CD14-positive monocyte (primary cell): ENCODE data around the gene POU6F2. TPM values are rescaled to one million over a fixed set of nuclear protein-coding genes. Genes with fewer than 3 reads are reported as not detected.

Experiments
- DNase-seq, 3 donors: peaks; one replicate each; pipeline ENCODE4 v3.0.0-alpha.2; 2011 to 2022
- H2AFZ ChIP-seq: 2 replicates; pipeline ENCODE4 v1.6.0; 2012; ENCODE audit warnings: mild to moderate bottlenecking, low read depth, low read length, inconsistent platforms; ENCODE audit not compliant: insufficient read depth, poor library complexity, severe bottlenecking
- H3K27ac ChIP-seq, 2 donors: 1 replicate in 1 of 2; 2 replicates in 1 of 2; pipeline ENCODE4 v1.5.1; 2012 to 2013; ENCODE audit warnings: low read length in 2 of 2, control low read depth in 1 of 2, inconsistent platforms in 1 of 2, low read depth in 1 of 2, mild to moderate bottlenecking in 1 of 2
- H3K27me3 ChIP-seq, 2 donors: one replicate each; pipeline versions ENCODE4 v1.6.0 to v1.6.1; 2011 to 2013; ENCODE audit warnings: low read length in 2 of 2; ENCODE audit not compliant: control insufficient read depth in 2 of 2, insufficient read depth in 2 of 2
- H3K36me3 ChIP-seq, 2 donors: replicated peaks in 1 of 2; 1 replicate in 1 of 2; 2 replicates in 1 of 2; pipeline versions ENCODE4 v1.5.1 to v1.6.1; 2012 to 2013; ENCODE audit warnings: low read length in 2 of 2, control low read depth in 1 of 2, inconsistent platforms in 1 of 2, mild to moderate bottlenecking in 1 of 2; ENCODE audit not compliant: insufficient read depth in 2 of 2, control insufficient read depth in 1 of 2
- H3K4me1 ChIP-seq, 2 donors: 1 replicate in 1 of 2; 2 replicates in 1 of 2; pipeline versions ENCODE4 v1.5.1 to v1.6.1; 2012 to 2013; ENCODE audit warnings: low read length in 2 of 2, control low read depth in 1 of 2, inconsistent platforms in 1 of 2, mild to moderate bottlenecking in 1 of 2, moderate library complexity in 1 of 2; ENCODE audit not compliant: insufficient read depth in 2 of 2, control insufficient read depth in 1 of 2
- H3K4me2 ChIP-seq: replicated peaks from 2 replicates; pipeline ENCODE3; 2012; ENCODE audit warnings: low read length, moderate library complexity, mild to moderate bottlenecking; ENCODE audit not compliant: poor library complexity, severe bottlenecking; ENCODE audit errors: extremely low read depth
- H3K4me3 ChIP-seq, 3 experiments: fragments of 200-600 bp in 1 of 3; sonication (generic) in 1 of 3; replicated peaks in 1 of 3; 1 replicate in 2 of 3; 2 replicates in 1 of 3; pipeline ENCODE4 v1.5.1; 2011 to 2013; ENCODE audit warnings: low read length in 3 of 3, mild to moderate bottlenecking in 3 of 3, control low read depth in 2 of 3, low read depth in 2 of 3, inconsistent platforms in 1 of 3, moderate library complexity in 1 of 3
- H3K79me2 ChIP-seq: 2 replicates; pipeline ENCODE4 v1.6.0; 2012; ENCODE audit warnings: mild to moderate bottlenecking, control low read depth, inconsistent platforms, low read length, moderate library complexity; ENCODE audit not compliant: insufficient read depth
- H3K9ac ChIP-seq: 2 replicates; pipeline ENCODE4 v1.6.0; 2017; ENCODE audit warnings: low read length, mild to moderate bottlenecking; ENCODE audit not compliant: insufficient read depth, poor library complexity, severe bottlenecking
- H3K9me3 ChIP-seq, 2 donors: replicated peaks in 1 of 2; 1 replicate in 1 of 2; 2 replicates in 1 of 2; pipeline versions ENCODE4 v1.5.1 to v1.6.1; 2012 to 2013; ENCODE audit warnings: low read length in 2 of 2, control low read depth in 1 of 2; ENCODE audit not compliant: control insufficient read depth in 1 of 2, insufficient read depth in 1 of 2
- H4K20me1 ChIP-seq: 2 replicates; pipeline ENCODE4 v1.6.0; 2012; ENCODE audit warnings: mild to moderate bottlenecking, low read length, control low read depth, moderate library complexity; ENCODE audit not compliant: insufficient read depth
- H3K27ac Mint-ChIP-seq, 7 donors: one replicate each; pipeline ENCODE4 v1.8.0; 2020; ENCODE audit warnings: mild to moderate bottlenecking in 7 of 7, mixed read lengths in 7 of 7, moderate library complexity in 6 of 7, inconsistent platforms in 2 of 7
- H3K27me3 Mint-ChIP-seq, 3 donors: one replicate each; pipeline ENCODE4 v1.8.0; 2021 to 2022; ENCODE audit warnings: low read depth in 3 of 3, mild to moderate bottlenecking in 3 of 3, mixed read lengths in 3 of 3, moderate library complexity in 3 of 3, inconsistent platforms in 1 of 3
- H3K36me3 Mint-ChIP-seq, 2 donors: one replicate each; pipeline ENCODE4 v1.8.0; 2020; ENCODE audit warnings: mixed read lengths in 2 of 2, inconsistent platforms in 1 of 2, mild to moderate bottlenecking in 1 of 2
- H3K4me1 Mint-ChIP-seq: one replicate; pipeline ENCODE4 v1.8.0; 2020; ENCODE audit warnings: mild to moderate bottlenecking, mixed read lengths
- H3K4me3 Mint-ChIP-seq, 2 donors: one replicate each; pipeline ENCODE4 v1.8.0; 2020; ENCODE audit warnings: mild to moderate bottlenecking in 2 of 2, mixed read lengths in 2 of 2, moderate library complexity in 1 of 2
- H3K9me3 Mint-ChIP-seq, 7 donors: one replicate each; pipeline ENCODE4 v1.8.0; 2020 to 2022; ENCODE audit warnings: mixed read lengths in 7 of 7, mild to moderate bottlenecking in 6 of 7, moderate library complexity in 6 of 7, inconsistent platforms in 2 of 7
- WGBS: methylation state at CpG from one replicate; pipeline ENCODE4 v1.1.5; 2013; ENCODE audit warnings: missing lambda C conversion rate; ENCODE audit not compliant: insufficient coverage; 5-methylcytosine and 5-hydroxymethylcytosine counted together
- intact Hi-C, 2 donors: fragments of 100-400 bp; cut with micrococcal nuclease; formaldehyde crosslinking; loops; one replicate each; pipeline versions ENCODE4 v1.15.0 to v1.15.1; 2023
- polyA plus RNA-seq, 3 donors: library from polyadenylated mRNA; depleted of rRNA in 1 of 3; unstranded in 2 of 3; stranded (reverse) in 1 of 3; fragments of 300-500 nt in 2 of 3; fragments of >200 nt in 1 of 3; fragmentation: Illumina TruSeq in 2 of 3; gene quantifications; 1 replicate in 2 of 3; 2 replicates in 1 of 3; pipeline ENCODE4 v1.2.3, GENCODE V29; 2012 to 2021
- TF ChIP-seq, protein P1 (sequence below): fragments of 200-600 bp; IDR thresholded peaks from one replicate; pipeline ENCODE4 v1.8.0; 2022; ENCODE audit warnings: antibody characterized with exemption, mild to moderate bottlenecking

Gene POU6F2
- polyA plus RNA-seq, 3 donors, result not detected

DNA sequence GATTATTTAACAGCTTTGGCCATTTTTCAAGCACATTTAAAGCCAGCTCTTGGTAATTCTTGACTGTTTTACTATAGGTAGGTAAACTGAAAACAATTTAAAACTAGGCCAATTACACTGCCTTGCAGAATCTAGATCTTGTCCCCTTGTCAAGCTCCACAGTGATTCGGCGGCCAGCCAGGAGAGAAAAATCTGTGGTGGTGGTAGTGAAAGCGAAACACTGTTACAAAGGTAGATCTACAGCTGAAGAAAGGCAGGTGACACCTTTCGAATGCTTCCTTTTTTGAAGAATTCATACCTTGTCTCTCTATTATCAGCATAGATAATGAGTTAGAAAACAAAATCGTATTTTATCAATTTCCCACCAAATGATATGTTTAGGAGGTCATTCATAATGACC, 218.3 kb downstream of the POU6F2 start:
- TF ChIP-seq, protein P1, sequence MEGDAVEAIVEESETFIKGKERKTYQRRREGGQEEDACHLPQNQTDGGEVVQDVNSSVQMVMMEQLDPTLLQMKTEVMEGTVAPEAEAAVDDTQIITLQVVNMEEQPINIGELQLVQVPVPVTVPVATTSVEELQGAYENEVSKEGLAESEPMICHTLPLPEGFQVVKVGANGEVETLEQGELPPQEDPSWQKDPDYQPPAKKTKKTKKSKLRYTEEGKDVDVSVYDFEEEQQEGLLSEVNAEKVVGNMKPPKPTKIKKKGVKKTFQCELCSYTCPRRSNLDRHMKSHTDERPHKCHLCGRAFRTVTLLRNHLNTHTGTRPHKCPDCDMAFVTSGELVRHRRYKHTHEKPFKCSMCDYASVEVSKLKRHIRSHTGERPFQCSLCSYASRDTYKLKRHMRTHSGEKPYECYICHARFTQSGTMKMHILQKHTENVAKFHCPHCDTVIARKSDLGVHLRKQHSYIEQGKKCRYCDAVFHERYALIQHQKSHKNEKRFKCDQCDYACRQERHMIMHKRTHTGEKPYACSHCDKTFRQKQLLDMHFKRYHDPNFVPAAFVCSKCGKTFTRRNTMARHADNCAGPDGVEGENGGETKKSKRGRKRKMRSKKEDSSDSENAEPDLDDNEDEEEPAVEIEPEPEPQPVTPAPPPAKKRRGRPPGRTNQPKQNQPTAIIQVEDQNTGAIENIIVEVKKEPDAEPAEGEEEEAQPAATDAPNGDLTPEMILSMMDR, result no peak
- no peak overlapping the region for H3K27ac Mint-ChIP-seq
- H3K27me3 ChIP-seq, result no peaks in the 10 kb centered on the region
- no CpG with 5 or more reads among the region's 5 CpGs for WGBS
- intact Hi-C loops, result no loop called here
- no peak for DNase-seq
- no peak overlapping the region for H3K27ac ChIP-seq
- H3K4me3 ChIP-seq, result no peak overlapping the region
- H3K79me2 ChIP-seq, result no peaks in the 10 kb centered on the region
- H3K4me1 Mint-ChIP-seq, result no peaks in the 10 kb centered on the region
- H3K9ac ChIP-seq, result no peak overlapping the region
- no peaks in the 10 kb centered on the region for H3K36me3 Mint-ChIP-seq
- no peaks in the 10 kb centered on the region for H3K36me3 ChIP-seq
- no peaks in the 10 kb centered on the region for H3K9me3 ChIP-seq
- H3K9me3 Mint-ChIP-seq, result peaks cover 0 to 4% (median 0%) of the 10 kb centered on the region in 7 donors
- no peak overlapping the region for H2AFZ ChIP-seq
- no peak overlapping the region for H3K4me2 ChIP-seq
- no peak overlapping the region for H3K4me3 Mint-ChIP-seq
- no peaks in the 10 kb centered on the region for H4K20me1 ChIP-seq
- H3K27me3 Mint-ChIP-seq, result no peaks in the 10 kb centered on the region
- H3K4me1 ChIP-seq, result no peaks in the 10 kb centered on the region

DNA sequence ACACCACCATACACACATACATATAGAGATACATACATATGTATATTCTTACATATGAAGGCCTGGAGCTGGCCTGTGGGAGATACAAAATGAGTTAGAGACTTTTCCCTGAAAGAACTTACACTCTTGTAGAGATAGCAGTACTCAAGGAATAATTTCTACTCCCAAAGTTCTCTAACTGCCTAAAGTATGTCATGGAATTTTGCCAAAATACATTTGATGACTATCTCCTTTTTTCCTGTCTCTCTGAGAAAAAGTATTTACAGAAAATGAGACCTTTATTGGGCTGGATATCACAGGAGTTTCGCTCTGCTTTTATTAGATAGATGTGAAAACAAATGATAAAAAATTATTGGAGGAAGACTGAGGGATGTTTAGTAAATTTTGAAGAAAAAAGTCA, 220.1 kb downstream of the POU6F2 start:
- H3K9me3 ChIP-seq, result no peaks in the 10 kb centered on the region
- no peaks in the 10 kb centered on the region for H3K4me1 Mint-ChIP-seq
- no peaks in the 10 kb centered on the region for H3K27me3 Mint-ChIP-seq
- H3K36me3 ChIP-seq, result no peaks in the 10 kb centered on the region
- H3K27me3 ChIP-seq, result no peaks in the 10 kb centered on the region
- H2AFZ ChIP-seq, result no peak overlapping the region
- no peak overlapping the region for H3K9ac ChIP-seq
- no peaks in the 10 kb centered on the region for H3K79me2 ChIP-seq
- peaks cover 0 to 4% (median 0%) of the 10 kb centered on the region in 7 donors for H3K9me3 Mint-ChIP-seq
- TF ChIP-seq, protein P1, result no peak
- no peak overlapping the region for H3K27ac ChIP-seq
- no peaks in the 10 kb centered on the region for H3K4me1 ChIP-seq
- no peak overlapping the region for H3K27ac Mint-ChIP-seq
- no peak overlapping the region for H3K4me3 ChIP-seq
- no peak overlapping the region for H3K4me2 ChIP-seq
- H3K4me3 Mint-ChIP-seq, result no peak overlapping the region
- no CpG with 5 or more reads among the region's 1 CpG for WGBS
- DNase-seq, result no peak
- H4K20me1 ChIP-seq, result no peaks in the 10 kb centered on the region
- intact Hi-C loops, result no loop called here
- H3K36me3 Mint-ChIP-seq, result no peaks in the 10 kb centered on the region
